Suprapubic skin (tissue), 4 donors: ENCODE results near the gene SLC9A8. TPM values are rescaled to one million over a fixed set of nuclear protein-coding genes. Genes with fewer than 3 reads are reported as not detected.

Experiments used
- DNase-seq, 2 donors: peaks; one replicate each; pipeline ENCODE4 v3.0.0-alpha.2; 2019; ENCODE audit warnings: low spot score in 2 of 2
- H3K27ac ChIP-seq: fragments of 200-600 bp; sonication (generic); one replicate; pipeline ENCODE4 v1.5.1; 2019
- H3K27me3 ChIP-seq: fragments of 200-600 bp; sonication (generic); one replicate; pipeline ENCODE4 v1.5.1; 2019
- H3K36me3 ChIP-seq: fragments of 200-600 bp; sonication (generic); one replicate; pipeline ENCODE4 v1.5.1; 2019
- H3K4me1 ChIP-seq: fragments of 200-600 bp; sonication (generic); one replicate; pipeline ENCODE4 v1.5.1; 2019
- H3K4me3 ChIP-seq: fragments of 200-600 bp; sonication (generic); one replicate; pipeline ENCODE4 v1.5.1; 2019; ENCODE audit warnings: mild to moderate bottlenecking
- H3K9me3 ChIP-seq: fragments of 200-600 bp; sonication (generic); one replicate; pipeline ENCODE4 v1.5.1; 2019
- EP300 ChIP-seq: sonication (generic); formaldehyde crosslinking; IDR thresholded peaks from one replicate; pipeline ENCODE4 v1.6.1; 2017; ENCODE audit warnings: antibody characterized with exemption
- POLR2A ChIP-seq, 2 donors: fragments of 450-650 bp; IDR thresholded peaks; one replicate each; pipeline ENCODE4 v1.6.1; 2017; ENCODE audit warnings: antibody characterized with exemption in 2 of 2, mild to moderate bottlenecking in 2 of 2, moderate library complexity in 2 of 2
- POLR2AphosphoS5 ChIP-seq, 3 donors: sonication (generic); formaldehyde crosslinking; IDR thresholded peaks; one replicate each; pipeline ENCODE4 v1.6.1; 2017; ENCODE audit warnings: antibody characterized with exemption in 3 of 3
- WGBS: methylation state at CpG from one replicate; pipeline ENCODE4 v1.1.5; 2018; 5-methylcytosine and 5-hydroxymethylcytosine counted together
- total RNA-seq, 4 donors: library from RNA; depleted of rRNA; stranded (reverse); fragments of >200 nt; gene quantifications; one replicate each; pipeline ENCODE4 v1.1.0, GENCODE V29; 2016
- TF ChIP-seq, protein P1 (sequence below), 2 donors: fragments of 200-600 bp in 1 of 2; fragments of 450-650 bp in 1 of 2; sonication (generic) in 1 of 2; IDR thresholded peaks; one replicate each; pipeline ENCODE4 v1.5.1; 2016 to 2019; ENCODE audit warnings: antibody characterized with exemption in 2 of 2, mild to moderate bottlenecking in 1 of 2, moderate library complexity in 1 of 2

Gene SLC9A8, protein sequence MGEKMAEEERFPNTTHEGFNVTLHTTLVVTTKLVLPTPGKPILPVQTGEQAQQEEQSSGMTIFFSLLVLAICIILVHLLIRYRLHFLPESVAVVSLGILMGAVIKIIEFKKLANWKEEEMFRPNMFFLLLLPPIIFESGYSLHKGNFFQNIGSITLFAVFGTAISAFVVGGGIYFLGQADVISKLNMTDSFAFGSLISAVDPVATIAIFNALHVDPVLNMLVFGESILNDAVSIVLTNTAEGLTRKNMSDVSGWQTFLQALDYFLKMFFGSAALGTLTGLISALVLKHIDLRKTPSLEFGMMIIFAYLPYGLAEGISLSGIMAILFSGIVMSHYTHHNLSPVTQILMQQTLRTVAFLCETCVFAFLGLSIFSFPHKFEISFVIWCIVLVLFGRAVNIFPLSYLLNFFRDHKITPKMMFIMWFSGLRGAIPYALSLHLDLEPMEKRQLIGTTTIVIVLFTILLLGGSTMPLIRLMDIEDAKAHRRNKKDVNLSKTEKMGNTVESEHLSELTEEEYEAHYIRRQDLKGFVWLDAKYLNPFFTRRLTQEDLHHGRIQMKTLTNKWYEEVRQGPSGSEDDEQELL
- total RNA-seq, result 10 to 100 TPM in 2 of 4 donors, 1 to 10 TPM in 2; 5.7 to 15.6 (median 9.2) TPM

DNA sequence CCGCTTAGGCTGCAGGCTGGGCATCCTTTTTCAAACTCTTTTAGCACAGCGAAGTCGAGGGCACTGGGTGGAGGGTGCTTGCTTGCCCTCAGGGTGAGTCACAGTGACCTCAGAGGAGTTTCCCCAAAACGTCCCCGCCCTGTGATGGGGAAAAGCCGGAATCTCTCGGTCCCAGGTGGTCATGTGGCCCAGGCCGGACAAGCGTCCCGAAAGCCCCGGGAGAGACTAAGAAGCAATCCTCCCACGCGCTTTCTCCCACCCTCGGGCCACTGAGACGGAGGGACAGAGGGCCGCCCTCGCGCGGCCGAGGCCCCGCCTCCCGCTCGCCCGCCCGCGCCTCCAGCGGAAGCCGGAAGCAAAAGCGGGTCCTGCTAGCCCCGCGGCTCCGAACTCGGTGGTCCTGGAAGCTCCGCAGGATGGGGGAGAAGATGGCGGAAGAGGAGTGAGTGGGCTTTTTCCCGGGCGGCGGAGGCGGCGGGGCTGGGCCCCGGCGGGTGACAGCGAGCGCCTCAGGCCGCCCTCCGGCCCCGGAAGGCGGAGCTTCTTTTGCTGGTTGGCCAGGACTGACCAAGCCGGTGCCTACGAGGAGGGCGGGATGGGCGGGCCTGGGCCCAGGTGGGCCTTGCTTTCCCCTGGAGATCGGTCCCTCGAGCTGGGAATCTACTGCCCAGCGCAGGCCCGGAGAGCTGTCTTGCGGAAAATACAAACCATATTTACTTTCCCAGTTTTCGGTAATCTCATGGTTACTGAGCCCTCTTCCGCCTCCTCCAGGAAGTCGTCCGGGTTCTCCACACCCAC is at the start of gene SLC9A8:
TSS of gene SLC9A8 (plus strand) at position 322 of the 798 bp plus-strand sequence. CDS start at position 417, 95 bp downstream.
- Histone ChIP-seq H3K9me3 (no peaks in the 10 kb centered on the region), H3K27me3 (no peaks in the 10 kb centered on the region), H3K27ac (peak within 1 kb of the TSS; percentile 85), H3K4me1 (peaks cover 20% of the 10 kb centered on the region), H3K4me3 (peak within 1 kb of the TSS; percentile 70), H3K36me3 (peaks cover 24% of the 10 kb centered on the region)
- whole genome bisulfite sequencing, result under 1% methylated on average over 39 of the region's 61 CpGs
- TF ChIP-seq, protein P1, sequence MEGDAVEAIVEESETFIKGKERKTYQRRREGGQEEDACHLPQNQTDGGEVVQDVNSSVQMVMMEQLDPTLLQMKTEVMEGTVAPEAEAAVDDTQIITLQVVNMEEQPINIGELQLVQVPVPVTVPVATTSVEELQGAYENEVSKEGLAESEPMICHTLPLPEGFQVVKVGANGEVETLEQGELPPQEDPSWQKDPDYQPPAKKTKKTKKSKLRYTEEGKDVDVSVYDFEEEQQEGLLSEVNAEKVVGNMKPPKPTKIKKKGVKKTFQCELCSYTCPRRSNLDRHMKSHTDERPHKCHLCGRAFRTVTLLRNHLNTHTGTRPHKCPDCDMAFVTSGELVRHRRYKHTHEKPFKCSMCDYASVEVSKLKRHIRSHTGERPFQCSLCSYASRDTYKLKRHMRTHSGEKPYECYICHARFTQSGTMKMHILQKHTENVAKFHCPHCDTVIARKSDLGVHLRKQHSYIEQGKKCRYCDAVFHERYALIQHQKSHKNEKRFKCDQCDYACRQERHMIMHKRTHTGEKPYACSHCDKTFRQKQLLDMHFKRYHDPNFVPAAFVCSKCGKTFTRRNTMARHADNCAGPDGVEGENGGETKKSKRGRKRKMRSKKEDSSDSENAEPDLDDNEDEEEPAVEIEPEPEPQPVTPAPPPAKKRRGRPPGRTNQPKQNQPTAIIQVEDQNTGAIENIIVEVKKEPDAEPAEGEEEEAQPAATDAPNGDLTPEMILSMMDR (IDR thresholded peaks at IDR 0.05), result peak in 1 of 2 donors; percentile 24
- TF ChIP-seq EP300 (no peak), POLR2AphosphoS5 (IDR thresholded peaks at IDR 0.05) (peak in 1 of 3 donors; percentile 23), POLR2A (IDR thresholded peaks at IDR 0.05) (peak; percentile 24 to 70)
- peak; percentile 92 to 94 for DNase-seq

DNA sequence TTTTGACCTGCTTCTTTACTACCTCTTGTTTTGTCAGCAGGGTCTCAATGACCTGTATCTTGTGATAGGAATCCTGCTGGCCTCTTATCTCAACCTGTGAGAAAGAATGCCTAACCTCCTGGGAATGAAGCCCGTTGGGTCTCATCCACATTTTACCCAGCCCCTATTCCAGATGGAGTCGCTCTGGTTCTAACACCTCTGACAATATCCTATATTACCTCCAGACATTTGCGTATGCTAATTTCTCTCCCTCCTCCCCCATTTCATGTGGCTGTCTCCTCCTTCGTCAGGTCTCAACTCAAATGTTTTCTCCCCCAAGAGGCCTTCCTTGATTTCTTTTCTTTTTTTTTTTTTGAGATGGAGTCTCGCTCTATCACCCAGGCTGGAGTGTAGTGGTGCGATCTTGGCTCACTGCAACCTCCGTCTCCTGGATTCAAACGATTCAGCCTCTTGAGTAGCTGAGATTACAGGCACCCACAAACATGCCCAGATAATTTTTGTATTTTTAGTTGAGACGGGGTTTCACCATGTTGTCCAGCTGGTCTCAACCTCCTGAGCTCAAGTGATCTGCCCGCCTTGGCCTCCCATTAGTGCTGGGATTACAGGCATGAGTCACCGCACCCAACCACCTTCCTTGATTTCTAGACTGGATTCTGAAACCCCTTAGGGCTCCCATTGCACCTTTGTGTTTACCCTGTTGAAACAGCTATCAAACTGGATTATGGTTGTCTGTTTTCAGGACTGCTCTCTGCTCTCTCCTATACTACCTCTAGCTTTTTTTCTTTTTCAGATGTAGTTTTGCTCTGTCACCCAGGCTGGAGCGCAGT is 49.5 kb upstream of the SLC9A8 start:
- 89% methylated on average over 12 of the region's 12 CpGs for WGBS
- TF ChIP-seq EP300 (no peak), POLR2AphosphoS5 (IDR thresholded peaks at IDR 0.05) (no peak), POLR2A (IDR thresholded peaks at IDR 0.05) (no peak)
- TF ChIP-seq, protein P1 (IDR thresholded peaks at IDR 0.05), result no peak
- H3K36me3 ChIP-seq, result no peaks in the 10 kb centered on the region
- H3K9me3 ChIP-seq, result no peaks in the 10 kb centered on the region
- peak overlapping the region; percentile 29 for H3K27ac ChIP-seq
- no peak for DNase-seq
- H3K4me1 ChIP-seq, result peaks cover 28% of the 10 kb centered on the region
- H3K4me3 ChIP-seq, result no peak overlapping the region
- no peaks in the 10 kb centered on the region for H3K27me3 ChIP-seq

DNA sequence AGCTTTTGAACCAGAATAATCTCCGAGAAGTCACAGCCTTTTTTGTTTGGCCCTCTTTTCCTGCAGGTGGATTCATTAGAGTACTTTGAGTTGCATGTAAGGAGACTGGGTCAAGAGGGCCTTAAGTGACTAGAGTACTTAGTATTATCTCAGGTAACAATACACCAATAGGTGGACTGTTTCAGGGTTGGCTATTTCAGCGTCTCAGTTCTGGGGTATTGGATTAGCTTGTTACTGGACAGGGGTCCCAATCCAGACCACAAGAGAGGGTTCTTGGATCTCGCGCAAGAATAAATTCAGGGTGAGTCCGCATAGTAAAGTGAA is 47.3 kb upstream of the SLC9A8 start:
- TF ChIP-seq EP300, result no peak
- TF ChIP-seq, protein P1 (IDR thresholded peaks at IDR 0.05), result no peak
- no peak for TF ChIP-seq POLR2AphosphoS5 (IDR thresholded peaks at IDR 0.05)
- no peak for TF ChIP-seq POLR2A (IDR thresholded peaks at IDR 0.05)
- Histone ChIP-seq H3K27me3 (no peaks in the 10 kb centered on the region), H3K9me3 (no peaks in the 10 kb centered on the region), H3K27ac (no peak overlapping the region), H3K36me3 (no peaks in the 10 kb centered on the region), H3K4me3 (no peak overlapping the region), H3K4me1 (peaks cover 44% of the 10 kb centered on the region)
- 94% methylated on average over 5 of the region's 5 CpGs for WGBS
- DNase-seq, result no peak

DNA sequence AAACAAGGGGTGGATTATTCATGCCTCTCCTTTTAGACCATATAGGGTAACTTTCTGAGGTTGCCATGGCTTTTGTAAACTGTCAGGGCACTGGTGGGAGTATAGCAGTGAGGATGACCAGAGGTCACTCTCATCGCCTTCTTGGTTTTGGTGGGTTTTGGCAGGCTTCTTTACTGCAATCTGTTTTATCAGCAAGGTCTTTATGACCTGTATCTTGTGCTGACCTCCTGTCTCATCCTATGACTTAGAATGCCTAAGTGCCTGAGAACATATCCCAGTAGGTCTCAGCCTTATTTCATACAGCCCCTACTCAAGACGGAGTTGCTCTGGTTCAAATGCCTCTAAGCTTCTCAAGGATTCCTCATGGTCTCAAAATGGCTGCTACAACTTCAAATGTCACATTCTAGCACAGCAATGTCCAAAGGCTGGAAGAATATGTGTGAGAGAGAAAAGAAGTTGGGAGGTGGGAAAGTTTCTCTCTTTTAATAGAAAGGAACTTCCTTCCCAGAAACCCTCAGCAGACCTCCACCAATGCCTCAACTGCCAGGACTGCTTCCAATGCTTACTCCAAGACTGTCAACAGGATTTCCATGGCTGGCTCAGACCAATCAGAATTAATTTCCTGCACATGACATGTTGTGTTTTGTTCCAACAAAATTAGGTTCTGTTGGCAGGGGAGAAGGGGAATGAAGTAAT is 46.6 kb upstream of the SLC9A8 start:
- Histone ChIP-seq H3K9me3 (no peaks in the 10 kb centered on the region), H3K36me3 (no peaks in the 10 kb centered on the region), H3K4me3 (no peak overlapping the region), H3K27ac (no peak overlapping the region), H3K27me3 (no peaks in the 10 kb centered on the region), H3K4me1 (peaks cover 44% of the 10 kb centered on the region)
- WGBS, result 96% methylated on average over 2 of the region's 2 CpGs
- TF ChIP-seq EP300, result no peak
- TF ChIP-seq, protein P1 (IDR thresholded peaks at IDR 0.05), result no peak
- no peak for TF ChIP-seq POLR2A (IDR thresholded peaks at IDR 0.05)
- no peak for TF ChIP-seq POLR2AphosphoS5 (IDR thresholded peaks at IDR 0.05)
- no peak for DNase-seq
